Mononuclear cell (primary cell): Measurements from ENCODE around the gene DNAJC18. TPM values are rescaled to one million over a fixed set of nuclear protein-coding genes. Genes with fewer than 3 reads are reported as not detected.

Experiments
- H3K27me3 ChIP-seq: 2 replicates; pipeline ENCODE4 v1.6.0; 2011; ENCODE audit warnings: low read length, control low read depth; ENCODE audit not compliant: insufficient read depth
- H3K4me1 ChIP-seq: 2 replicates; pipeline ENCODE4 v1.5.1; 2011; ENCODE audit warnings: mild to moderate bottlenecking, low read length, control low read depth; ENCODE audit not compliant: insufficient read depth
- H3K4me3 ChIP-seq: 2 replicates; pipeline ENCODE4 v1.5.1; 2011; ENCODE audit warnings: mild to moderate bottlenecking, low read length, moderate library complexity
- H3K9me3 ChIP-seq: 2 replicates; pipeline ENCODE4 v1.5.1; 2011; ENCODE audit warnings: low read depth, mild to moderate bottlenecking, control low read depth, low read length
- total RNA-seq: library from RNA; depleted of rRNA; stranded (reverse); fragments of >200 nt; gene quantifications from one replicate; pipeline ENCODE4 v1.2.3, GENCODE V29; 2012

The DNAJC18 gene
- total RNA-seq, 1 donor, result 2.2 TPM

GRCh38 chr5:139364466-139364865, 74.9 kb downstream of the DNAJC18 start:
- no peaks in the 10 kb centered on the region for H3K27me3 ChIP-seq
- H3K4me1 ChIP-seq, result no peaks in the 10 kb centered on the region
- H3K9me3 ChIP-seq, result no peaks in the 10 kb centered on the region
- H3K4me3 ChIP-seq, result no peak overlapping the region

- Histone ChIP-seq H3K9me3 (no peaks in the 10 kb centered on the region), H3K4me3 (no peak overlapping the region), H3K4me1 (no peaks in the 10 kb centered on the region), H3K27me3 (no peaks in the 10 kb centered on the region)
These were observed 75.4 kb downstream of the DNAJC18 start for GRCh38 chr5:139363937-139364336.

DNA sequence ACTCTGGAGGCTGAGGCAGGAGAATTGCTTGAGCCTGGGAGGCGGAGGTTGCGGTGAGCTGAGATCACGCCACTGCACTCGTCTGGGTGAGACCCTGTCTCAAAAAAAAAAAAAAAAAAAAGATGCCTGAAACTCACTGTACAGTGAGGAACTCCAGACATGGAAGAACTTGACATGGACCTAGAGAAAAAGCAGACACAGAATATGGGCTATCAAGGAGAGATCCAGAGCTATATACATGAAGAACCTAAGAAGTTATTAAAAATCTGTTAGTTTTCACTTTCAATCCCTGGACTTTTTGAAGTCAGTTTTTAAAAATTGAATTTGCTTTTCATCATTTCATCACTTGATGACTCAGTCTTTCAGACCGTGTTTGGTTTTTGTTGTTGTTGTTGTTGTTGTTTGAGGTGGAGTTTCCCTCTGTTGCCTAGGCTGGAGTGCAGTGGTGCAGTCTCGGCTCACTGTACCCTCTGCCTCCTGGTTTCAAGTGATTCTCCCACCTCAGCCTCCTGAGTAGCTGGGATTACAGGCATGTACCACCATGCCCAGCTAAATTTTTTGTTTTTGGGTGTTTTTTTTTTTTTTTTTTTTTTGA, 77.4 kb downstream of the DNAJC18 start:
- no peaks in the 10 kb centered on the region for H3K9me3 ChIP-seq
- H3K4me1 ChIP-seq, result no peaks in the 10 kb centered on the region
- H3K27me3 ChIP-seq, result no peaks in the 10 kb centered on the region
- no peak overlapping the region for H3K4me3 ChIP-seq

- Histone ChIP-seq H3K4me3 (no peak overlapping the region), H3K9me3 (no peaks in the 10 kb centered on the region), H3K4me1 (no peaks in the 10 kb centered on the region), H3K27me3 (no peaks in the 10 kb centered on the region)
These were observed 78.9 kb downstream of the DNAJC18 start for GRCh38 chr5:139360384-139360783.

Other genes starting within 250 kb of the DNAJC18 start
- 12.4 TPM for gene SIL1, start 241.2 kb downstream of the DNAJC18 start, total RNA-seq
- gene MATR3, start 145.8 kb downstream of the DNAJC18 start, total RNA-seq, result 691 TPM
- 129 TPM for gene PAIP2, start 97.7 kb downstream of the DNAJC18 start, total RNA-seq
- not detected for gene SLC23A1, start 56.2 kb downstream of the DNAJC18 start, total RNA-seq
- gene MZB1, start 49.6 kb downstream of the DNAJC18 start, total RNA-seq, result 2.9 TPM
- 0.21 TPM for gene PROB1, start 44.4 kb downstream of the DNAJC18 start, total RNA-seq
- gene SPATA24, start 35.4 kb downstream of the DNAJC18 start, total RNA-seq, result 1.3 TPM
- not detected for gene ECSCR, start 23.2 kb upstream of the DNAJC18 start, total RNA-seq
- gene SMIM33, start 31.5 kb upstream of the DNAJC18 start, total RNA-seq, result not detected
- gene STING1, start 43.2 kb upstream of the DNAJC18 start, total RNA-seq, result 38.4 TPM
- 81.5 TPM for gene UBE2D2, start 121.8 kb upstream of the DNAJC18 start, total RNA-seq
- gene CXXC5, start 208.8 kb upstream of the DNAJC18 start, total RNA-seq, result 82.8 TPM